Loucy (cell line): ENCODE data around the gene CHST11.

Experiments used
- H2AFZ ChIP-seq: fragments of 200-600 bp; sonication (generic); 2 replicates; pipeline ENCODE4 v1.6.0; 2016; ENCODE audit warnings: antibody characterized with exemption, mild to moderate bottlenecking, low read length, moderate library complexity
- H3F3A ChIP-seq: fragments of 200-600 bp; 2 replicates; pipeline ENCODE4 v1.6.0; 2016; ENCODE audit warnings: antibody characterized with exemption, low read depth, mild to moderate bottlenecking
- H3K27me3 ChIP-seq: fragments of 200-600 bp; sonication (generic); 2 replicates; pipeline ENCODE4 v1.6.1; 2014; ENCODE audit warnings: low read length, mild to moderate bottlenecking; ENCODE audit not compliant: insufficient read depth, poor library complexity, severe bottlenecking
- H3K36me3 ChIP-seq: fragments of 200-600 bp; sonication (generic); 2 replicates; pipeline ENCODE4 v1.6.1; 2016; ENCODE audit warnings: low read length; ENCODE audit not compliant: insufficient read depth
- H3K4me1 ChIP-seq: fragments of 200-600 bp; sonication (generic); 2 replicates; pipeline ENCODE4 v1.5.1; 2014; ENCODE audit warnings: low read length, mild to moderate bottlenecking; ENCODE audit not compliant: insufficient read depth, poor library complexity, severe bottlenecking
- H3K4me2 ChIP-seq: fragments of 200-600 bp; sonication (generic); 2 replicates; pipeline ENCODE4 v1.6.0; 2014; ENCODE audit warnings: antibody characterized with exemption, low read length, low read depth, mild to moderate bottlenecking; ENCODE audit not compliant: poor library complexity, severe bottlenecking
- H3K4me3 ChIP-seq: fragments of 200-600 bp; sonication (generic); 2 replicates; pipeline ENCODE4 v1.5.1; 2014; ENCODE audit warnings: low read length, mild to moderate bottlenecking, mixed read lengths; ENCODE audit not compliant: poor library complexity, severe bottlenecking
- H3K79me2 ChIP-seq: fragments of 200-600 bp; sonication (generic); 2 replicates; pipeline ENCODE4 v1.6.1; 2014; ENCODE audit warnings: low read length; ENCODE audit not compliant: insufficient read depth
- H3K9ac ChIP-seq: fragments of 200-600 bp; sonication (generic); 2 replicates; pipeline ENCODE4 v1.6.0; 2014; ENCODE audit warnings: mild to moderate bottlenecking, low read depth, low read length, moderate library complexity; ENCODE audit not compliant: poor library complexity, severe bottlenecking
- H3K9me2 ChIP-seq: fragments of 200-600 bp; sonication (generic); replicated peaks from 2 replicates; pipeline ENCODE4 v1.6.1; 2016; ENCODE audit warnings: low read depth, low read length, mixed read lengths
- H3K9me3 ChIP-seq: fragments of 200-600 bp; sonication (generic); 2 replicates; pipeline ENCODE4 v1.6.1; 2014; ENCODE audit warnings: mild to moderate bottlenecking, antibody characterized with exemption, low read length, low read depth; ENCODE audit not compliant: insufficient read depth
- H4K20me1 ChIP-seq: fragments of 200-600 bp; sonication (generic); 2 replicates; pipeline ENCODE4 v1.6.0; 2014; ENCODE audit warnings: antibody characterized with exemption, low read length, mild to moderate bottlenecking; ENCODE audit not compliant: insufficient read depth, poor library complexity, severe bottlenecking
- CTCF ChIP-seq: fragments of 200-600 bp; sonication (generic); conservative IDR thresholded peaks from 2 replicates; pipeline ENCODE4 v1.5.1; 2014; ENCODE audit warnings: mild to moderate bottlenecking, antibody characterized with exemption, low read length
- EZH2phosphoT487 ChIP-seq: fragments of 200-600 bp; IDR thresholded peaks from 2 replicates; pipeline ENCODE4 v1.6.1; 2018; ENCODE audit warnings: antibody characterized with exemption, mild to moderate bottlenecking, moderate library complexity, borderline replicate concordance

Gene CHST11

GRCh38 chr12:104620837-104621531 lies 164.2 kb downstream of the CHST11 start:
- no peak overlapping the region for H3K4me3 ChIP-seq
- no peaks in the 10 kb centered on the region for H3K9me2 ChIP-seq
- peaks cover 92% of the 10 kb centered on the region for H4K20me1 ChIP-seq
- H3K4me2 ChIP-seq, result no peak overlapping the region
- TF ChIP-seq CTCF, result no peak
- TF ChIP-seq EZH2phosphoT487, result no peak
- no peaks in the 10 kb centered on the region for H3K4me1 ChIP-seq
- H3K79me2 ChIP-seq, result peaks cover 100% of the 10 kb centered on the region
- no peak overlapping the region for H2AFZ ChIP-seq
- peaks cover 84% of the 10 kb centered on the region; the same call in 1 of the 2 replicates for H3K36me3 ChIP-seq
- H3F3A ChIP-seq, result no peaks in the 10 kb centered on the region
- no peak overlapping the region for H3K9ac ChIP-seq
- no peaks in the 10 kb centered on the region for H3K9me3 ChIP-seq
- H3K27me3 ChIP-seq, result no peaks in the 10 kb centered on the region

- Histone ChIP-seq H3K9me2 (no peaks in the 10 kb centered on the region), H3K4me1 (no peaks in the 10 kb centered on the region), H3K9me3 (no peaks in the 10 kb centered on the region), H3K79me2 (peaks cover 100% of the 10 kb centered on the region), H4K20me1 (peaks cover 96% of the 10 kb centered on the region), H3K27me3 (no peaks in the 10 kb centered on the region), H3F3A (no peaks in the 10 kb centered on the region), H3K9ac (no peak overlapping the region), H3K4me2 (no peak overlapping the region), H2AFZ (no peak overlapping the region), H3K4me3 (no peak overlapping the region), H3K36me3 (peaks cover 89% of the 10 kb centered on the region; the same call in 1 of the 2 replicates)
- no peak for TF ChIP-seq EZH2phosphoT487
- no peak for TF ChIP-seq CTCF
Observed at GRCh38 chr12:104622928-104623327, 166.2 kb downstream of the CHST11 start.

- H3K9me2 ChIP-seq, result no peaks in the 10 kb centered on the region
- peaks cover 100% of the 10 kb centered on the region for H3K79me2 ChIP-seq
- no peaks in the 10 kb centered on the region for H3K9me3 ChIP-seq
- H3K4me1 ChIP-seq, result no peaks in the 10 kb centered on the region
- peaks cover 91% of the 10 kb centered on the region; the same call in 1 of the 2 replicates for H3K36me3 ChIP-seq
- no peaks in the 10 kb centered on the region for H3F3A ChIP-seq
- H3K4me3 ChIP-seq, result no peak overlapping the region
- H2AFZ ChIP-seq, result no peak overlapping the region
- peaks cover 97% of the 10 kb centered on the region for H4K20me1 ChIP-seq
- TF ChIP-seq EZH2phosphoT487 (no peak), CTCF (no peak)
- no peak overlapping the region for H3K9ac ChIP-seq
- no peak overlapping the region for H3K4me2 ChIP-seq
- H3K27me3 ChIP-seq, result no peaks in the 10 kb centered on the region
Observed at GRCh38 chr12:104623883-104624282, 167.1 kb downstream of the CHST11 start.
